22Rv1 (cell line): Measurements from ENCODE around the gene BMF.

ENCODE experiments used
- CTCF ChIP-seq: fragments of 450-650 bp; IDR thresholded peaks from 2 replicates; pipeline ENCODE4 v1.5.1; 2017; ENCODE audit warnings: mild to moderate bottlenecking
- ZFX ChIP-seq: fragments of 450-650 bp; IDR thresholded peaks from 2 replicates; pipeline ENCODE4 v1.6.1; 2017; ENCODE audit warnings: antibody characterized with exemption, borderline replicate concordance

GRCh38 chr15:40072216-40072990 lies 36.3 kb downstream of the BMF start:
- TF ChIP-seq CTCF (no peak), ZFX (no peak)
